Suprapubic skin (tissue), 3 donors: Measurements from ENCODE around the gene APC.

Source experiments
- POLR2A ChIP-seq, 2 donors: fragments of 450-650 bp; IDR thresholded peaks; one replicate each; pipeline ENCODE4 v1.6.1; 2017; ENCODE audit warnings: antibody characterized with exemption in 2 of 2, mild to moderate bottlenecking in 2 of 2, moderate library complexity in 2 of 2
- TF ChIP-seq, protein P1 (sequence below), 2 donors: fragments of 200-600 bp in 1 of 2; fragments of 450-650 bp in 1 of 2; sonication (generic) in 1 of 2; IDR thresholded peaks; one replicate each; pipeline ENCODE4 v1.5.1; 2016 to 2019; ENCODE audit warnings: antibody characterized with exemption in 2 of 2, mild to moderate bottlenecking in 1 of 2, moderate library complexity in 1 of 2

DNA sequence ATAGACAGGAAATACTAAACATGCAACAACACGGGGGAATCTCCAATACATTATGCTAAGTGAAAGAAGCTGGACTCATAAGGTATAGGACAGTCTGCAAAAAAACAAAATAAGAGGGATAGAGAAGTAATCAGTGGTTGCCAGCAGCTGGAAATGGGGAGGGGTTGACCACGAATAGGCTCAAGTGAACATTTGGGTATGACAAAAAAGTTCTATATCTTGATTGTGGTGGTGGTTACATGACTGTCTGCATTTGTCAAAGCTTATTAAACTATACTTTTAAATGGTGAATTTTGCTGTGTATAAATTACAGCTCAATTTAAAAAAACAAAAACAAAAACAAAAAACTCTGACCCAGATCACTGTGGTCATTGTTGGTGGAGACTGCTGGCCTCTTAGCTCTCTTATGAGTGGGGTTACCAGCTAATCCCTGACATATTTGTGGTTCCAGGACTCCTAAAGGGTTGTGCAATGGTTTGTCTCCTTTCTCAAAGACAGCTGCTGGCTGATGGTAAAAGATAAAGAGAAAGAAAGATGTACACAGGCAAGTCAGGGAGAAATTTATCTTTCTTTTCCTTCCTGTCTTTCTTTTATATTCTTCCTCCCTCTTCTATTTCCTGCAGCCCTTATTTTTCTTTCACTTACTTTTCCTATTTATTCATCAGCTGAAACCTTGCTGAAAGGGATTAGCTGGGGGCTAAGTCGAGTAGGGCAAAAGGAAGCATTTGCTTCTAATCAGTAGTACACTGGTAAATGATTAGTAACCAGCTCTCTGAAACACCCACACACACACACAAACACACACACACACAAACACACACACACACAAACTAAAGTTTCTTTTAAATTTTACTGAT is 42.6 kb upstream of the APC start:
- TF ChIP-seq, protein P1, sequence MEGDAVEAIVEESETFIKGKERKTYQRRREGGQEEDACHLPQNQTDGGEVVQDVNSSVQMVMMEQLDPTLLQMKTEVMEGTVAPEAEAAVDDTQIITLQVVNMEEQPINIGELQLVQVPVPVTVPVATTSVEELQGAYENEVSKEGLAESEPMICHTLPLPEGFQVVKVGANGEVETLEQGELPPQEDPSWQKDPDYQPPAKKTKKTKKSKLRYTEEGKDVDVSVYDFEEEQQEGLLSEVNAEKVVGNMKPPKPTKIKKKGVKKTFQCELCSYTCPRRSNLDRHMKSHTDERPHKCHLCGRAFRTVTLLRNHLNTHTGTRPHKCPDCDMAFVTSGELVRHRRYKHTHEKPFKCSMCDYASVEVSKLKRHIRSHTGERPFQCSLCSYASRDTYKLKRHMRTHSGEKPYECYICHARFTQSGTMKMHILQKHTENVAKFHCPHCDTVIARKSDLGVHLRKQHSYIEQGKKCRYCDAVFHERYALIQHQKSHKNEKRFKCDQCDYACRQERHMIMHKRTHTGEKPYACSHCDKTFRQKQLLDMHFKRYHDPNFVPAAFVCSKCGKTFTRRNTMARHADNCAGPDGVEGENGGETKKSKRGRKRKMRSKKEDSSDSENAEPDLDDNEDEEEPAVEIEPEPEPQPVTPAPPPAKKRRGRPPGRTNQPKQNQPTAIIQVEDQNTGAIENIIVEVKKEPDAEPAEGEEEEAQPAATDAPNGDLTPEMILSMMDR (IDR thresholded peaks at IDR 0.05), result no peak
- TF ChIP-seq POLR2A (IDR thresholded peaks at IDR 0.05), result no peak
